Left ventricle myocardium inferior (tissue), 1 donor: ENCODE measurements around the gene PRMT1. TPM values are rescaled to one million over a fixed set of nuclear protein-coding genes. Genes with fewer than 3 reads are reported as not detected.

Source experiments
- DNase-seq: peaks from one replicate; pipeline ENCODE4 v3.0.0-alpha.2; 2020
- H3K27ac ChIP-seq: fragments of 200-600 bp; replicated peaks from 2 replicates; pipeline ENCODE4 v1.8.0; 2021
- H3K27me3 ChIP-seq: fragments of 200-600 bp; 2 replicates; pipeline ENCODE4 v1.8.0; 2021; ENCODE audit warnings: low read depth
- H3K36me3 ChIP-seq: fragments of 200-600 bp; 2 replicates; pipeline ENCODE4 v1.8.0; 2021
- H3K4me1 ChIP-seq: fragments of 200-600 bp; 2 replicates; pipeline ENCODE4 v1.8.0; 2021
- H3K4me3 ChIP-seq: fragments of 200-600 bp; 2 replicates; pipeline ENCODE4 v1.8.0; 2021; ENCODE audit warnings: mild to moderate bottlenecking, moderate library complexity
- H3K9me3 ChIP-seq: fragments of 200-600 bp; replicated peaks from 2 replicates; pipeline ENCODE4 v1.8.0; 2021
- intact Hi-C: fragments of 100-400 bp; cut with micrococcal nuclease; formaldehyde crosslinking; loops from one replicate; pipeline ENCODE4 v1.11.0; 2022
- total RNA-seq: library from RNA; stranded (reverse); fragmentation: NEBNext Ultra II Directional; extraction: Animal tissue kit (Norgen Biotek cat#: 25700); gene quantifications from one replicate; pipeline ENCODE4 v1.2.1, GENCODE V29; 2021
- TF ChIP-seq, protein P1 (sequence below): fragments of 200-600 bp; IDR thresholded peaks from 2 replicates; pipeline ENCODE4 v1.8.0; 2021; ENCODE audit warnings: antibody characterized with exemption, mild to moderate bottlenecking, borderline replicate concordance
- donor health status: DM: no; HTN: yes; CAD: no; lungs with severe emphysema.

The PRMT1 gene
- total RNA-seq, 1 donor from 2014 or later, result 112 TPM

GRCh38 chr19:49678985-49679770 is 2.1 kb downstream of the PRMT1 start:
- TF ChIP-seq, protein P1, sequence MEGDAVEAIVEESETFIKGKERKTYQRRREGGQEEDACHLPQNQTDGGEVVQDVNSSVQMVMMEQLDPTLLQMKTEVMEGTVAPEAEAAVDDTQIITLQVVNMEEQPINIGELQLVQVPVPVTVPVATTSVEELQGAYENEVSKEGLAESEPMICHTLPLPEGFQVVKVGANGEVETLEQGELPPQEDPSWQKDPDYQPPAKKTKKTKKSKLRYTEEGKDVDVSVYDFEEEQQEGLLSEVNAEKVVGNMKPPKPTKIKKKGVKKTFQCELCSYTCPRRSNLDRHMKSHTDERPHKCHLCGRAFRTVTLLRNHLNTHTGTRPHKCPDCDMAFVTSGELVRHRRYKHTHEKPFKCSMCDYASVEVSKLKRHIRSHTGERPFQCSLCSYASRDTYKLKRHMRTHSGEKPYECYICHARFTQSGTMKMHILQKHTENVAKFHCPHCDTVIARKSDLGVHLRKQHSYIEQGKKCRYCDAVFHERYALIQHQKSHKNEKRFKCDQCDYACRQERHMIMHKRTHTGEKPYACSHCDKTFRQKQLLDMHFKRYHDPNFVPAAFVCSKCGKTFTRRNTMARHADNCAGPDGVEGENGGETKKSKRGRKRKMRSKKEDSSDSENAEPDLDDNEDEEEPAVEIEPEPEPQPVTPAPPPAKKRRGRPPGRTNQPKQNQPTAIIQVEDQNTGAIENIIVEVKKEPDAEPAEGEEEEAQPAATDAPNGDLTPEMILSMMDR, result no peak
- intact Hi-C loops, result no loop called here
- peaks cover 55% of the 10 kb centered on the region for H3K4me1 ChIP-seq
- peak overlapping the region; percentile 97 for H3K27ac ChIP-seq
- peaks cover 34% of the 10 kb centered on the region for H3K36me3 ChIP-seq
- no peaks in the 10 kb centered on the region for H3K9me3 ChIP-seq
- H3K27me3 ChIP-seq, result no peaks in the 10 kb centered on the region
- peak overlapping the region; percentile 98 for H3K4me3 ChIP-seq
- no peak for DNase-seq

GRCh38 chr19:49679771-49680413 is 2.8 kb downstream of the PRMT1 start:
- Histone ChIP-seq H3K9me3 (no peaks in the 10 kb centered on the region), H3K4me3 (peak overlapping the region; percentile 51), H3K27ac (peak overlapping the region; percentile 97), H3K4me1 (peaks cover 61% of the 10 kb centered on the region), H3K27me3 (no peaks in the 10 kb centered on the region), H3K36me3 (peaks cover 41% of the 10 kb centered on the region)
- TF ChIP-seq, protein P1, result no peak
- DNase-seq, result no peak
- intact Hi-C loops, result no loop called here

GRCh38 chr19:49680421-49681351 is 3.6 kb downstream of the PRMT1 start:
- DNase-seq, result peak; percentile 90
- H3K9me3 ChIP-seq, result no peaks in the 10 kb centered on the region
- peak overlapping the region; percentile 97 for H3K27ac ChIP-seq
- intact Hi-C loops, result no loop called here
- peaks cover 68% of the 10 kb centered on the region for H3K4me1 ChIP-seq
- H3K4me3 ChIP-seq, result peak overlapping the region; percentile 51
- TF ChIP-seq, protein P1, result peak; percentile 100
- H3K36me3 ChIP-seq, result peaks cover 49% of the 10 kb centered on the region
- H3K27me3 ChIP-seq, result no peaks in the 10 kb centered on the region

DNA sequence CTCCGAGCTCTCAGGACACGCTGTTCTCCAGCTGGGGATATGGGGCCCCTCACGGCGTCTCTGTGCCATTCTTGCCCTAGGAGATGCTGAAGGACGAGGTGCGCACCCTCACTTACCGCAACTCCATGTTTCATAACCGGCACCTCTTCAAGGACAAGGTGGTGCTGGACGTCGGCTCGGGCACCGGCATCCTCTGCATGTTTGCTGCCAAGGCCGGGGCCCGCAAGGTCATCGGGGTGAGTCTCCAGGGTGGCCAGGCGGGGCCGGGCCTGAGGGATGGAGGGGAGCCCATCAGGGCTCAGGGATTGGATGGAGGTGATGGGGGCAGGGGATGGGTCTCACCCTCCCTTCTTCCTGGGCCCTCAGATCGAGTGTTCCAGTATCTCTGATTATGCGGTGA is 4.8 kb downstream of the PRMT1 start:
- Histone ChIP-seq H3K27me3 (no peaks in the 10 kb centered on the region), H3K27ac (no peak overlapping the region), H3K4me3 (no peak overlapping the region), H3K36me3 (peaks cover 59% of the 10 kb centered on the region), H3K4me1 (peaks cover 73% of the 10 kb centered on the region), H3K9me3 (no peaks in the 10 kb centered on the region)
- DNase-seq, result no peak
- intact Hi-C loops, result no loop called here
- TF ChIP-seq, protein P1, result no peak

DNA sequence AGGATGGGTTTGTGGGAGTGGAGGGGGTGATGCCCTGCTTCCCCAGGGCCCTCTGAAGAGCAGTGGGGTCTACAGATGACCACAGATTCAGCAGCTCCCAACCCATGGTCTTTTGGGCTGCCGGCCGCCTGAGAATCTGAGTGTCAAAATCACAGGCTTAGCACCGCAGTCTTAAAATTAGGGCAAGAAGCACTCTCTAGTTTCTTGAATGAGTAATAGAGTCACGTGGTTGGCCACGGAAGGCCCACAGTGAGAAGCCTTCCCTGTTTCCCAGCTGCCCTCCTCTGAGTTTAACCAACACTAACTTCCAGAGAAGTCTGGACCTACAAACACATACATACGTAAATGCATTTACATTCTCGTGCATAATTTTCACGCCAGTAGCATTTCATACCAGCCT is 5.2 kb downstream of the PRMT1 start:
- H3K4me1 ChIP-seq, result peaks cover 75% of the 10 kb centered on the region
- H3K36me3 ChIP-seq, result peaks cover 63% of the 10 kb centered on the region
- intact Hi-C loops, result no loop called here

More for the DNA sequence above, 5.2 kb downstream of the PRMT1 start:
- no peaks in the 10 kb centered on the region for H3K9me3 ChIP-seq
- DNase-seq, result no peak
- H3K4me3 ChIP-seq, result no peak overlapping the region
- no peaks in the 10 kb centered on the region for H3K27me3 ChIP-seq
- H3K27ac ChIP-seq, result no peak overlapping the region
- TF ChIP-seq, protein P1, result no peak
